ENCODE measurements around the gene GDA. TPM values are rescaled to one million over a fixed set of nuclear protein-coding genes. Genes with fewer than 3 reads are reported as not detected.

Gene GDA
- total RNA-seq, 1 experiment from 2014 or later: 3.6 TPM

- no peak overlapping the region for H3K18ac ChIP-seq (ENCODE audit: insufficient read length, low read depth, low read length)
- Mint-ChIP-seq H3K4me1 (peaks cover 0 to 6% of the 10 kb centered on the region in 2 experiments; a peak in 3 of 4 replicates), H3K27ac (no peak overlapping the region), H3K27me3 (ENCODE audit: low read depth) (peaks cover 2% of the 10 kb centered on the region; the same call in 1 of the 2 replicates), H3K4me3 (no peak overlapping the region), H3K9me3 (no peaks in the 10 kb centered on the region; a peak in 2 of 5 replicates), H3K36me3 (ENCODE audit: insufficient read depth in 1 of 3, low read depth in 3 of 3) (peaks cover 0 to 9% (median 0%) of the 10 kb centered on the region in 3 experiments; a peak in 1 of 7 replicates)
- WGBS (ENCODE audit: extremely low coverage, insufficient read length, low lambda C conversion rate): no CpG with 5 or more reads among the region's 2 CpGs
- no peak for DNase-seq
- H3K56ac ChIP-seq (ENCODE audit: insufficient read length, low read depth, low read length): no peak overlapping the region
- H3K27ac ChIP-seq (ENCODE audit: insufficient read length, low read depth, low read length): no peak overlapping the region
- no peak overlapping the region for H2BK20ac ChIP-seq (ENCODE audit: low read depth, low read length, poor library complexity, severe bottlenecking)
- H3K79me2 ChIP-seq (ENCODE audit: insufficient read depth, low read length): no peaks in the 10 kb centered on the region
- no peaks in the 10 kb centered on the region for H3K4me1 ChIP-seq (ENCODE audit: insufficient read depth, low read length)
- H3K23me2 ChIP-seq (ENCODE audit: insufficient read length, low read depth, low read length, poor library complexity, severe bottlenecking): no peaks in the 10 kb centered on the region
- no peak overlapping the region for H3K23ac ChIP-seq (ENCODE audit: insufficient read length, low read depth, low read length)
- H4K20me1 ChIP-seq (ENCODE audit: control insufficient read depth, insufficient read depth, insufficient read length): no peaks in the 10 kb centered on the region
- H4K5ac ChIP-seq (ENCODE audit: insufficient read length, low read depth, low read length): no peak overlapping the region
- H3K79me1 ChIP-seq (ENCODE audit: insufficient read depth, low read depth, low read length, poor library complexity, severe bottlenecking): no peaks in the 10 kb centered on the region
- H2AK5ac ChIP-seq (ENCODE audit: insufficient read length, low read length): no peak overlapping the region
- no peak overlapping the region for H2AFZ ChIP-seq (ENCODE audit: low read length)
- no peak overlapping the region for H3K4me2 ChIP-seq (ENCODE audit: insufficient read depth, insufficient read length, low read length)
- no peak overlapping the region for H3K14ac ChIP-seq (ENCODE audit: insufficient read depth, low read length)
- H3T11ph ChIP-seq (ENCODE audit: low read length): no peak overlapping the region
- no peak overlapping the region for H2BK15ac ChIP-seq (ENCODE audit: low read depth, low read length)
- H4K91ac ChIP-seq (ENCODE audit: insufficient read length, low read depth, low read length): no peak overlapping the region
- H2BK5ac ChIP-seq (ENCODE audit: insufficient read length, low read length): no peak overlapping the region
- H2BK120ac ChIP-seq (ENCODE audit: low read depth, low read length, poor library complexity, severe bottlenecking): no peak overlapping the region
- H3K9ac ChIP-seq (ENCODE audit: extremely low read depth, insufficient read length, low read length): no peak overlapping the region
- no peaks in the 10 kb centered on the region for H3K9me3 ChIP-seq (ENCODE audit: control insufficient read depth, low read depth, low read length)
- no peak overlapping the region for H4K8ac ChIP-seq (replicated peaks; ENCODE audit: insufficient read length, low read depth, low read length)
- H3K27me3 ChIP-seq (ENCODE audit: insufficient read depth, low read length): no peaks in the 10 kb centered on the region
- no peak for TF ChIP-seq CTCF (conservative IDR thresholded peaks at IDR 0.05)
- H3K4ac ChIP-seq (ENCODE audit: low read depth, low read length): no peak overlapping the region
- no peak overlapping the region for H2BK12ac ChIP-seq (ENCODE audit: insufficient read length, low read depth, low read length)
Observed at GRCh38 chr9:72278959-72279358, 129.7 kb downstream of the GDA start.

Data from H9 (cell line).